Panc1 (cell line): ENCODE data around the gene EHD4. TPM values are rescaled to one million over a fixed set of nuclear protein-coding genes. Genes with fewer than 3 reads are reported as not detected.

Experiments used
- ATAC-seq: fragments of 200-7000 bp; cut with Tn5 transposase; 2 replicates; pipeline ENCODE4 v1.9.1; 2020; ENCODE audit warnings: mild to moderate bottlenecking, moderate library complexity
- BruUV-seq: library from RNA; stranded (reverse); fragments of 400-500 nt; replicated peaks from 2 replicates; lab custom pipeline; 2021; lab: Mats Ljungman, UMichigan
- CTCF ChIA-PET: fragments of 300-600 bp; sonication (Branson Sonifier 250); formaldehyde crosslinking; loops from one replicate; lab custom pipeline; 2022; ENCODE audit warnings: antibody characterized with exemption; lab: Charles Lee
- POLR2A ChIA-PET: fragments of 300-600 bp; sonication (Branson Sonifier 250); formaldehyde crosslinking; loops from one replicate; lab custom pipeline; 2022; ENCODE audit warnings: antibody characterized with exemption; lab: Charles Lee
- DNase-seq: peaks from one replicate; pipeline ENCODE4 v3.0.0-alpha.2; 2010; ENCODE audit warnings: low read depth, low spot score
- H3K27ac ChIP-seq: 2 replicates; pipeline ENCODE4 v1.5.1; 2011; ENCODE audit warnings: mild to moderate bottlenecking, low read length, inconsistent platforms
- H3K27me3 ChIP-seq: fragments of 200-500 bp; sonication (Bioruptor generic); 2 replicates; pipeline ENCODE4 v1.6.0; 2014; ENCODE audit warnings: low read length, inconsistent platforms; ENCODE audit not compliant: control insufficient read depth, insufficient read depth
- H3K36me3 ChIP-seq: fragments of 200-500 bp; sonication (Bioruptor generic); 2 replicates; pipeline ENCODE4 v1.5.1; 2014; ENCODE audit warnings: inconsistent platforms, mild to moderate bottlenecking, low read length, moderate library complexity; ENCODE audit not compliant: control insufficient read depth, insufficient read depth
- H3K4me1 ChIP-seq: 2 replicates; pipeline ENCODE4 v1.5.1; 2011; ENCODE audit warnings: inconsistent platforms, mild to moderate bottlenecking, low read length, moderate library complexity; ENCODE audit not compliant: control insufficient read depth, insufficient read depth
- H3K4me3 ChIP-seq, 2 experiments: 2 replicates each; pipeline ENCODE4 v1.5.1; 2011 to 2012; ENCODE audit warnings: low read depth in 2 of 2, low read length in 2 of 2, mild to moderate bottlenecking in 2 of 2, inconsistent platforms in 1 of 2, moderate library complexity in 1 of 2
- H3K9me3 ChIP-seq: fragments of 200-500 bp; sonication (Bioruptor generic); 2 replicates; pipeline ENCODE4 v1.5.1; 2014; ENCODE audit warnings: low read depth, mild to moderate bottlenecking, inconsistent platforms, low read length, moderate library complexity; ENCODE audit not compliant: control insufficient read depth, insufficient read depth
- POLR2AphosphoS5 ChIP-seq: IDR thresholded peaks from 2 replicates; pipeline ENCODE4 v1.6.1; 2012; ENCODE audit warnings: mild to moderate bottlenecking, low read depth, low read length, moderate library complexity
- SIN3A ChIP-seq: IDR thresholded peaks from 2 replicates; pipeline ENCODE4 v1.6.1; 2012; ENCODE audit warnings: low read depth, mild to moderate bottlenecking, low read length, moderate library complexity, borderline replicate concordance; ENCODE audit not compliant: insufficient read depth
- TCF7L2 ChIP-seq: IDR thresholded peaks from 2 replicates; pipeline ENCODE4 v1.6.1; 2011; ENCODE audit warnings: mild to moderate bottlenecking, low read depth, low read length, inconsistent platforms
- in situ Hi-C: cut with HindIII; loops from 2 replicates; pipeline ENCODE4 v1.10.0; 2016; ENCODE audit warnings: low sequenced_read_pairs, low pct_unique_long_range_greater_than_20kb
- intact Hi-C: fragments of 100-400 bp; cut with micrococcal nuclease; formaldehyde crosslinking; loops from one replicate; pipeline ENCODE4 v1.10.0; 2022; ENCODE audit not compliant: unreplicated experiment
- total RNA-seq: library from RNA; stranded (reverse); gene quantifications from one replicate; pipeline ENCODE4 v1.2.1, GENCODE V29; 2021; ENCODE audit not compliant: unreplicated experiment
- TF ChIP-seq, protein P1 (sequence below), 2 experiments: IDR thresholded peaks; 2 replicates each; pipeline ENCODE4 v1.6.1; 2011 to 2012; ENCODE audit warnings: low read depth in 2 of 2, control low read depth in 1 of 2, low read length in 1 of 2, mild to moderate bottlenecking in 1 of 2, moderate library complexity in 1 of 2; ENCODE audit not compliant: insufficient read depth in 1 of 2
- TF ChIP-seq, protein P2 (sequence below): fragments of 450-650 bp; IDR thresholded peaks from 2 replicates; pipeline ENCODE4 v1.5.1; 2017; ENCODE audit warnings: mild to moderate bottlenecking

Gene EHD4
- total RNA-seq, 1 experiment from 2014 or later = 43.2 TPM

DNA sequence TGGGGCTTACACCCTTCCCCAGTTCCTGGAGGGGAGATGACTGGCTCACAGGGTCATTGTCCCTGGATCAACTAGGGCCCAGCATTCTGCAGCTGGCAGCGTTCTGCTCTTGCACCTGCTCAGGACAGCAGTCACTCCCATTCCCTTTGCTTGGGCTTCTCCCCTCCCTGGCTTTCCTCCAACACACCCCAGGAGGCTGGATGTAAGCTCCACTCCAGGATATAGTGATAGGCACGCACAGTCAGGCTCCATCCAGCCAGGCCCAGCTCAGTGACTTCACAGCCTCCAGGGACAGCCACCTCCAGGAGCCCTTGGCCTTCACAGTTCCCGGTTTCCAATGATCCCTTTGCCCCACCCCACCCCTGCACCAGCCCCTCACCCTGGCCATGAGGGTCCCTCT is 80.4 kb downstream of the EHD4 start:
- no TSS peak for BruUV-seq
- POLR2A ChIA-PET = no interaction called here
- no peak overlapping the region for H3K27ac ChIP-seq
- ATAC-seq = no peak
- CTCF ChIA-PET = interaction anchor here (0.6 kb wide), 1 partner anchor 424 kb away, joined by 3 read pairs; no protein-coding TSS in a partner anchor
- no peak overlapping the region for H3K4me3 ChIP-seq
- intact Hi-C loops (no loop called here), in situ Hi-C loops (no loop called here)
- no peaks in the 10 kb centered on the region for H3K36me3 ChIP-seq
- TF ChIP-seq, protein P1, sequence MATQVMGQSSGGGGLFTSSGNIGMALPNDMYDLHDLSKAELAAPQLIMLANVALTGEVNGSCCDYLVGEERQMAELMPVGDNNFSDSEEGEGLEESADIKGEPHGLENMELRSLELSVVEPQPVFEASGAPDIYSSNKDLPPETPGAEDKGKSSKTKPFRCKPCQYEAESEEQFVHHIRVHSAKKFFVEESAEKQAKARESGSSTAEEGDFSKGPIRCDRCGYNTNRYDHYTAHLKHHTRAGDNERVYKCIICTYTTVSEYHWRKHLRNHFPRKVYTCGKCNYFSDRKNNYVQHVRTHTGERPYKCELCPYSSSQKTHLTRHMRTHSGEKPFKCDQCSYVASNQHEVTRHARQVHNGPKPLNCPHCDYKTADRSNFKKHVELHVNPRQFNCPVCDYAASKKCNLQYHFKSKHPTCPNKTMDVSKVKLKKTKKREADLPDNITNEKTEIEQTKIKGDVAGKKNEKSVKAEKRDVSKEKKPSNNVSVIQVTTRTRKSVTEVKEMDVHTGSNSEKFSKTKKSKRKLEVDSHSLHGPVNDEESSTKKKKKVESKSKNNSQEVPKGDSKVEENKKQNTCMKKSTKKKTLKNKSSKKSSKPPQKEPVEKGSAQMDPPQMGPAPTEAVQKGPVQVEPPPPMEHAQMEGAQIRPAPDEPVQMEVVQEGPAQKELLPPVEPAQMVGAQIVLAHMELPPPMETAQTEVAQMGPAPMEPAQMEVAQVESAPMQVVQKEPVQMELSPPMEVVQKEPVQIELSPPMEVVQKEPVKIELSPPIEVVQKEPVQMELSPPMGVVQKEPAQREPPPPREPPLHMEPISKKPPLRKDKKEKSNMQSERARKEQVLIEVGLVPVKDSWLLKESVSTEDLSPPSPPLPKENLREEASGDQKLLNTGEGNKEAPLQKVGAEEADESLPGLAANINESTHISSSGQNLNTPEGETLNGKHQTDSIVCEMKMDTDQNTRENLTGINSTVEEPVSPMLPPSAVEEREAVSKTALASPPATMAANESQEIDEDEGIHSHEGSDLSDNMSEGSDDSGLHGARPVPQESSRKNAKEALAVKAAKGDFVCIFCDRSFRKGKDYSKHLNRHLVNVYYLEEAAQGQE (IDR thresholded peaks at IDR 0.05; ENCODE audit: insufficient read depth in 1 of 2, low read depth in 2 of 2, low read length in 1 of 2) = no peak
- TF ChIP-seq TCF7L2 = no peak
- TF ChIP-seq SIN3A = no peak
- no peak for TF ChIP-seq POLR2AphosphoS5
- TF ChIP-seq, protein P2, sequence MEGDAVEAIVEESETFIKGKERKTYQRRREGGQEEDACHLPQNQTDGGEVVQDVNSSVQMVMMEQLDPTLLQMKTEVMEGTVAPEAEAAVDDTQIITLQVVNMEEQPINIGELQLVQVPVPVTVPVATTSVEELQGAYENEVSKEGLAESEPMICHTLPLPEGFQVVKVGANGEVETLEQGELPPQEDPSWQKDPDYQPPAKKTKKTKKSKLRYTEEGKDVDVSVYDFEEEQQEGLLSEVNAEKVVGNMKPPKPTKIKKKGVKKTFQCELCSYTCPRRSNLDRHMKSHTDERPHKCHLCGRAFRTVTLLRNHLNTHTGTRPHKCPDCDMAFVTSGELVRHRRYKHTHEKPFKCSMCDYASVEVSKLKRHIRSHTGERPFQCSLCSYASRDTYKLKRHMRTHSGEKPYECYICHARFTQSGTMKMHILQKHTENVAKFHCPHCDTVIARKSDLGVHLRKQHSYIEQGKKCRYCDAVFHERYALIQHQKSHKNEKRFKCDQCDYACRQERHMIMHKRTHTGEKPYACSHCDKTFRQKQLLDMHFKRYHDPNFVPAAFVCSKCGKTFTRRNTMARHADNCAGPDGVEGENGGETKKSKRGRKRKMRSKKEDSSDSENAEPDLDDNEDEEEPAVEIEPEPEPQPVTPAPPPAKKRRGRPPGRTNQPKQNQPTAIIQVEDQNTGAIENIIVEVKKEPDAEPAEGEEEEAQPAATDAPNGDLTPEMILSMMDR = no peak
- H3K9me3 ChIP-seq = no peaks in the 10 kb centered on the region
- H3K4me1 ChIP-seq = peaks cover 10% of the 10 kb centered on the region
- DNase-seq = no peak
- no peaks in the 10 kb centered on the region for H3K27me3 ChIP-seq

DNA sequence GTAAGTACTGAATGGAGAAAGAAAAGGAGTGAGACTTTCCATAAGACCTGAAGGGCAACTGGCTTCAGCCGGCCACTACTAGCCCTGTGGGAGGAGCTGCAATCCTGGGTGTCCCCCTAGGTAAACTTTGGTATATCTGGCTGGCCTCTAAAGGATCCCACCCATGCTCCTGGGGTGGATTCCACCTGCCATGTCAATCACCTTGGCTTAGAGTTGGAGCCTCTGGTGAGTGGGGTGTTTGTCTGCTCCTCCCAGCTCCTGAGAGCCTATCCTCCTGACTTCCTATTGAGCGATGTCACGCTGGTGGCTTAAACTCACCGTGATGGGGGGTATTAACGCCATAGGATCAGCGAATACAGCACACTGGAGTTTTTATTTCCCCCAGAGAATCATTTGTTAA is 81.1 kb downstream of the EHD4 start:
- H3K36me3 ChIP-seq = no peaks in the 10 kb centered on the region
- no peak overlapping the region for H3K4me3 ChIP-seq
- CTCF ChIA-PET = interaction anchor here (0.6 kb wide), 1 partner anchor 398 kb away, joined by 8 read pairs; the partner anchor contains the start of gene ITPKA
- H3K27ac ChIP-seq = no peak overlapping the region
- DNase-seq (no peak), ATAC-seq (no peak)
- POLR2A ChIA-PET = no interaction called here
- no peaks in the 10 kb centered on the region for H3K27me3 ChIP-seq
- no TSS peak for BruUV-seq
- intact Hi-C loops = no loop called here
- H3K9me3 ChIP-seq = no peaks in the 10 kb centered on the region
- TF ChIP-seq, protein P1 (IDR thresholded peaks at IDR 0.05; ENCODE audit: insufficient read depth in 1 of 2, low read depth in 2 of 2, low read length in 1 of 2) = no peak
- TF ChIP-seq, protein P2 = no peak
- TF ChIP-seq POLR2AphosphoS5 (no peak), SIN3A (no peak), TCF7L2 (no peak)
- H3K4me1 ChIP-seq = peaks cover 10% of the 10 kb centered on the region
- in situ Hi-C loops = no loop called here
